Left ventricle myocardium inferior (tissue), 1 donor: ENCODE measurements around the gene SLC1A7. TPM values are rescaled to one million over a fixed set of nuclear protein-coding genes. Genes with fewer than 3 reads are reported as not detected.

Experiments
- DNase-seq: peaks from one replicate; pipeline ENCODE4 v3.0.0-alpha.2; 2020
- H3K27ac ChIP-seq: fragments of 200-600 bp; replicated peaks from 2 replicates; pipeline ENCODE4 v1.8.0; 2021
- H3K27me3 ChIP-seq: fragments of 200-600 bp; 2 replicates; pipeline ENCODE4 v1.8.0; 2021; ENCODE audit warnings: low read depth
- H3K36me3 ChIP-seq: fragments of 200-600 bp; 2 replicates; pipeline ENCODE4 v1.8.0; 2021
- H3K4me1 ChIP-seq: fragments of 200-600 bp; 2 replicates; pipeline ENCODE4 v1.8.0; 2021
- H3K4me3 ChIP-seq: fragments of 200-600 bp; 2 replicates; pipeline ENCODE4 v1.8.0; 2021; ENCODE audit warnings: mild to moderate bottlenecking, moderate library complexity
- H3K9me3 ChIP-seq: fragments of 200-600 bp; replicated peaks from 2 replicates; pipeline ENCODE4 v1.8.0; 2021
- intact Hi-C: fragments of 100-400 bp; cut with micrococcal nuclease; formaldehyde crosslinking; loops from one replicate; pipeline ENCODE4 v1.11.0; 2022
- total RNA-seq: library from RNA; stranded (reverse); fragmentation: NEBNext Ultra II Directional; extraction: Animal tissue kit (Norgen Biotek cat#: 25700); gene quantifications from one replicate; pipeline ENCODE4 v1.2.1, GENCODE V29; 2021
- TF ChIP-seq, protein P1 (sequence below): fragments of 200-600 bp; IDR thresholded peaks from 2 replicates; pipeline ENCODE4 v1.8.0; 2021; ENCODE audit warnings: antibody characterized with exemption, mild to moderate bottlenecking, borderline replicate concordance
- donor health status: DM: no; HTN: yes; CAD: no; lungs with severe emphysema.

Gene SLC1A7
- total RNA-seq, 1 donor from 2014 or later, result 0.44 TPM

DNA sequence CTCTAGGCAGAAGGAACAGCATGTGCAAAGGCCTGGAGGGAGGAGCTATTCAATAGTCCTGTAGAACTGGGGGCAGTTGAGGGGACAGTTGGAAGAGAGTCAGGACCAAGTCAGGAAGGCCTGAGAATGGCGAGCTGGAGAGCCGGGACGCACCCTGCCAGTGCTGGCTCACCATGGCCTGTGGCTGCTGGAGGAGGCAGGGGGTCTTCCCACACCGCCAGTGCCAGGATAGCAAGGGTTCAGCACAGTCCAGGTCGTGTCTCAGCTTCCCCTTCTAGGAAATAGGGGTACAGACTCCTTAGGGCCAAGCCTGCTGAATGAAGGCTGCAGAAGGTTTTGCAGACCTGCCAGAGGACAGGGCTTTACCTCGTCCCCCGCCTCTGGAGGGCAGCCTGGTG, 73.2 kb downstream of the SLC1A7 start:
- intact Hi-C loops, result no loop called here
- DNase-seq, result peak; percentile 9

DNA sequence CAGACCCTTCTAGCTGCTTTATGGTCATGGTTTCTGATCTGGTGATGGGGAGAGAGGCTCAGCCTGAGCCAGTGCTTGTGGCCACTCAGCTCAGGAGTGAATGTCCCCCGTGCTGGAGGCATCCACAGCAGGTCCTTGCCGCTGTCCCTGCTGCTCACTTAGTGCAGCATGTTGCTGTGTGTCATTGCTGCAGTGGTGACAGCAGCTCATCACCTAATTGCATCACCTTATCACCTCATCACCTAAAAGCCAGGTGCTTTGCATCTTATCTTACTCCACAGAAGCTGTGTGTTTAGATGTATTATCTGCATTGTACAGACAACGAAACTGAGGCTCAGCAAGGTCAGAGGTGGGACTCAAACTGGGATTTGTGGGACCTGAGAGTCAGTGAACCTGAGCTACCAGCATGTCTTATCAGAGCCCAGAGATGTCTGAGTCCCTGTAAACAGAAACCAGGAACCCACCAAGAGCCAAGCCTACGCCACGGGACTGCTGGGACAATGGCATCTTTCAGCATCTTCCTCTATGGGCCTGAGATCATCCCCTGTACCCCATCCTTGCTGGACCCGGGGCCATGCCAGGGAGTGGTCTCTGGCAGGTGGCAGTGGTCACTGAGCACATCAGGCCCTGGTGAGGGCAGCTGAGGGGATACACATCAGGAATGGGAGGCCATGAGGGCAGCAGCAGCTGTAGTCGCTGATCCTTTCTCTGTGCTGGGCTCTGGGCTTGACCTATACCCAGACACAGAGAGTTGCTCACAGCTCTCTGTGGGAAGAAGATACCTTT, 73.9 kb downstream of the SLC1A7 start:
- DNase-seq, result peak; percentile 8
- H3K27me3 ChIP-seq, result peaks cover under 1% of the 10 kb centered on the region
- intact Hi-C loops, result no loop called here

More for the DNA sequence above, 73.2 kb downstream of the SLC1A7 start:
- no peaks in the 10 kb centered on the region for H3K36me3 ChIP-seq
- no peak overlapping the region for H3K27ac ChIP-seq
- H3K9me3 ChIP-seq, result no peaks in the 10 kb centered on the region
- H3K4me3 ChIP-seq, result no peak overlapping the region
- TF ChIP-seq, protein P1, sequence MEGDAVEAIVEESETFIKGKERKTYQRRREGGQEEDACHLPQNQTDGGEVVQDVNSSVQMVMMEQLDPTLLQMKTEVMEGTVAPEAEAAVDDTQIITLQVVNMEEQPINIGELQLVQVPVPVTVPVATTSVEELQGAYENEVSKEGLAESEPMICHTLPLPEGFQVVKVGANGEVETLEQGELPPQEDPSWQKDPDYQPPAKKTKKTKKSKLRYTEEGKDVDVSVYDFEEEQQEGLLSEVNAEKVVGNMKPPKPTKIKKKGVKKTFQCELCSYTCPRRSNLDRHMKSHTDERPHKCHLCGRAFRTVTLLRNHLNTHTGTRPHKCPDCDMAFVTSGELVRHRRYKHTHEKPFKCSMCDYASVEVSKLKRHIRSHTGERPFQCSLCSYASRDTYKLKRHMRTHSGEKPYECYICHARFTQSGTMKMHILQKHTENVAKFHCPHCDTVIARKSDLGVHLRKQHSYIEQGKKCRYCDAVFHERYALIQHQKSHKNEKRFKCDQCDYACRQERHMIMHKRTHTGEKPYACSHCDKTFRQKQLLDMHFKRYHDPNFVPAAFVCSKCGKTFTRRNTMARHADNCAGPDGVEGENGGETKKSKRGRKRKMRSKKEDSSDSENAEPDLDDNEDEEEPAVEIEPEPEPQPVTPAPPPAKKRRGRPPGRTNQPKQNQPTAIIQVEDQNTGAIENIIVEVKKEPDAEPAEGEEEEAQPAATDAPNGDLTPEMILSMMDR, result no peak
- H3K4me1 ChIP-seq, result peaks cover 14% of the 10 kb centered on the region
- no peaks in the 10 kb centered on the region for H3K27me3 ChIP-seq

DNA sequence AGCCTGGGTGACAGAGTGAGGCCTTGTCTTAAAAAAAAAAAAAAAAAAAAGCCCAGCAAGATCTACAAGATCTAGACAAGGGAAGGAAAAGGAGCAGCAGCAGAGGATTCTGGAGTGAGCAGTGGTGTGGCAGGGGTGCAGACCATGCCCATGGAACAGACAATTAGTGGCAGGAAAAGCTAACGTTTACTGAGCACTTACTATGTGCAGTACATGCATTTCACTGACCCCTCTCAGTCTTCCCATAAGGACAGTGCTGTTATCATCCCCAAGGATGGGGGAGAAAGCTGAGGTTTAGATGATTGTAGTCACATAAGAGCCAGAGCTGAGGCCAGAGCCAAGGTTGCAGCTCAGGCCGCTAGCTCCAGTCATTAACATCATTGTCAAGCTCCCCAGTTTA, 74.6 kb downstream of the SLC1A7 start:
- Histone ChIP-seq H3K27ac (no peak overlapping the region), H3K4me1 (peaks cover 13% of the 10 kb centered on the region), H3K36me3 (no peaks in the 10 kb centered on the region), H3K9me3 (no peaks in the 10 kb centered on the region), H3K27me3 (peaks cover 6% of the 10 kb centered on the region), H3K4me3 (no peak overlapping the region)
- no peak for DNase-seq
- TF ChIP-seq, protein P1, result no peak
- intact Hi-C loops, result no loop called here

More for the DNA sequence above, 73.9 kb downstream of the SLC1A7 start:
- Histone ChIP-seq H3K9me3 (no peaks in the 10 kb centered on the region), H3K4me3 (no peak overlapping the region), H3K4me1 (peaks cover 7% of the 10 kb centered on the region), H3K27ac (no peak overlapping the region), H3K36me3 (no peaks in the 10 kb centered on the region)
- TF ChIP-seq, protein P1, result no peak

DNA sequence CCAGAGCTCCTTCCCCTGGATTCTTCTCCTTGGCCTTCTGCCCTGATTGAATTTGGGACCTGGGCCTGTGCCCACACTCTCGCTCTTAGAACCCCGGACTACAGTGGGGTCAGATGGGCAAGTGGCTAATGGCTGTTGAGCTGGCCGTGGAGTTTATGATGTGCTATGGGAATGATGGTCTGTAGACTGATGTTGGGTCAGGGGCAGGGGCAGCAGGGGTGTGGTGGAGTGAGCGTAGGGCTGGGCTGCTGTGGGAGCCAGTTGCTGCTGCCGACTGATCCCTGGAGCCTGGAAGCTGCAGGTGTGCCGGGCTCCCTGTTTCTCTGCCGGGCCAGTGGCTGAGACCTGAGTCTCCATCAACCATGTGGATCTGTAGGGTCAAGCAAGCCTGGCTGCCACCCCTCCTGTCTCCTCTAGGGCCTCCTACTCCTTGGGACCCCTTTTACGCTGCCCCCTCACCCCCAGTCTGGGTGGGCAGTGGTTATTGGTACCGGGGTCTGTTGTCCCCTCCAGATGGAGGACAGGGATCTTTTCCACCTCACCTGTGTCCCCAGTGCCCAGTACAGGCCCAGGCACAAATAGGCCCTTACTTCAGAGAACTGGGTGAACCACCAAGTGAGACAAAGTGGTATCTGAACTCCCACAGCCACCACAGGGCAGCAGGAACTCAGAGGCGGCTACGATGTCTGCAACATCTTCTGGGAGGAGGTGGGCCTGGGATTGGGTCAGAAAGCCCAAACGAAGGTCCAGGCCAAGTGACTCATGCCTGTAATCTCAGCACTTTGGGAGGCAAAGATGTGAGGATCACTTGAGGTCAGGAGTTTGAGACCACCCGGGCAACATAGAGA, 75.3 kb downstream of the SLC1A7 start:
- peaks cover 21% of the 10 kb centered on the region for H3K4me1 ChIP-seq
- DNase-seq, result peak; percentile 11
- H3K9me3 ChIP-seq, result no peaks in the 10 kb centered on the region
- intact Hi-C loops, result no loop called here
- H3K4me3 ChIP-seq, result no peak overlapping the region
- no peaks in the 10 kb centered on the region for H3K36me3 ChIP-seq
- TF ChIP-seq, protein P1, result no peak
- H3K27ac ChIP-seq, result peak overlapping the region; percentile 50
- H3K27me3 ChIP-seq, result peaks cover 14% of the 10 kb centered on the region

DNA sequence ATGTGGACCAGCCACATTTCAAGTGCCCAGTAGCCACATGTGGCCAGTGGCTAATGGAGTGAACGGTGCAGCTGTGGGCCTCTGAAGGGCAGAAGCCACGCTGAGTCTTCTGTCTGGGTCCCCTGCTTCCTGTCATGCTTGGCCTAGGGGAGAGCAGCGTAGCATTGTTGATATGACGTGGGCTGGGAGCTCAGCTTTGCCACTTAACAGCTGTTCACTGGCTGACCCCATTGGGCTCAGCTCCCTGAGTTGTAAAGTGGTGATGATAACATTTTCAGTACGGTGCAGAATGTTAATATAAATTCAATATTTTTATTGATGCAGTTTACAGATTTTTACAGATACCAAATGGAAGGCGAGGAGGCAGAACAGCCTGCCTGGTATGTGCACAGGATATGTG, 76.0 kb downstream of the SLC1A7 start:
- no peak overlapping the region for H3K4me3 ChIP-seq
- no peaks in the 10 kb centered on the region for H3K36me3 ChIP-seq
- H3K27ac ChIP-seq, result peak overlapping the region; percentile 50
- TF ChIP-seq, protein P1, result no peak
- no peaks in the 10 kb centered on the region for H3K9me3 ChIP-seq
- DNase-seq, result peak; percentile 14
- H3K4me1 ChIP-seq, result peaks cover 27% of the 10 kb centered on the region
- intact Hi-C loops, result no loop called here
- peaks cover 20% of the 10 kb centered on the region for H3K27me3 ChIP-seq
